Ovary (tissue), 3 donors: ENCODE measurements around the gene SATB1.

Experiments used
- CTCF ChIP-seq, 3 donors: fragments of 450-650 bp in 2 of 3; fragments of 200-600 bp in 1 of 3; IDR thresholded peaks; one replicate each; pipeline versions ENCODE4 v1.5.1 to v1.8.0; 2016 to 2022; ENCODE audit warnings: antibody characterized with exemption in 3 of 3, mild to moderate bottlenecking in 1 of 3
- EP300 ChIP-seq: sonication (generic); formaldehyde crosslinking; IDR thresholded peaks from one replicate; pipeline ENCODE4 v1.6.1; 2017; ENCODE audit warnings: antibody characterized with exemption
- donor health status: DM: no; HTN: no; CAD: no.

GRCh38 chr3:18390024-18390660, 35.0 kb downstream of the SATB1 start:
- TF ChIP-seq EP300: no peak
- TF ChIP-seq CTCF (IDR thresholded peaks at IDR 0.05): no peak
